Neural cell (in vitro differentiated cells): ENCODE measurements around the gene DCTN3. TPM values are rescaled to one million over a fixed set of nuclear protein-coding genes. Genes with fewer than 3 reads are reported as not detected.

Experiments used
- H2AFZ ChIP-seq: fragments of 200-600, 300-800 bp; sonication (generic), shearing (Covaris generic); 2 replicates; pipeline ENCODE4 v1.6.0; 2014; ENCODE audit warnings: low read depth, mild to moderate bottlenecking, antibody characterized with exemption, low read length, moderate library complexity
- H3F3A ChIP-seq: fragments of 200-600 bp; shearing (Covaris generic); 2 replicates; pipeline ENCODE4 v1.6.1; 2016; ENCODE audit warnings: mild to moderate bottlenecking, moderate library complexity, mixed read lengths, antibody characterized with exemption, low read length; ENCODE audit not compliant: insufficient read depth, poor library complexity, severe bottlenecking
- H3K27ac ChIP-seq: fragments of 200-600, 300-800 bp; sonication (generic), shearing (Covaris generic); 2 replicates; pipeline ENCODE4 v1.5.1; 2014; ENCODE audit warnings: mild to moderate bottlenecking, low read length, moderate library complexity
- H3K27me3 ChIP-seq: fragments of 300-800, 200-600 bp; sonication (generic), shearing (Covaris generic); 2 replicates; pipeline ENCODE4 v1.6.0; 2014; ENCODE audit warnings: mild to moderate bottlenecking, low read depth, low read length, moderate library complexity; ENCODE audit not compliant: insufficient read depth
- H3K36me3 ChIP-seq: fragments of 300-800, 200-600 bp; sonication (generic), shearing (Covaris generic); 2 replicates; pipeline ENCODE4 v1.5.1; 2014; ENCODE audit warnings: mild to moderate bottlenecking, antibody characterized with exemption, low read length, moderate library complexity; ENCODE audit not compliant: insufficient read depth
- H3K4me2 ChIP-seq: fragments of 300-800, 200-600 bp; sonication (generic), shearing (Covaris generic); 2 replicates; pipeline ENCODE4 v1.6.0; 2014; ENCODE audit warnings: mild to moderate bottlenecking, low read length
- H3K4me3 ChIP-seq: fragments of 300-800, 200-600 bp; sonication (generic), shearing (Covaris generic); 2 replicates; pipeline ENCODE4 v1.5.1; 2014; ENCODE audit warnings: mild to moderate bottlenecking, low read length, moderate library complexity
- H3K79me2 ChIP-seq: fragments of 200-600 bp; shearing (Covaris generic); replicated peaks from 2 replicates; pipeline ENCODE4 v1.6.0; 2014; ENCODE audit warnings: mild to moderate bottlenecking, low read length, moderate library complexity; ENCODE audit not compliant: insufficient read depth
- H3K9ac ChIP-seq: fragments of 300-800, 200-600 bp; sonication (generic), shearing (Covaris generic); 2 replicates; pipeline ENCODE4 v1.6.1; 2016; ENCODE audit warnings: mild to moderate bottlenecking, low read length, mixed read lengths
- H3K9me2 ChIP-seq: fragments of 200-600 bp; shearing (Covaris generic); 2 replicates; pipeline ENCODE4 v1.6.1; 2016; ENCODE audit warnings: mild to moderate bottlenecking, low read length, mixed read lengths; ENCODE audit not compliant: insufficient read depth
- H3K9me3 ChIP-seq: fragments of 200-600, 300-800 bp; sonication (generic), shearing (Covaris generic); 2 replicates; pipeline ENCODE4 v1.6.1; 2016; ENCODE audit warnings: mild to moderate bottlenecking, mixed run types, low read length, moderate library complexity, mixed read lengths
- H4K20me1 ChIP-seq: fragments of 200-600 bp; shearing (Covaris generic); 2 replicates; pipeline ENCODE4 v1.6.1; 2016; ENCODE audit warnings: mild to moderate bottlenecking, mixed run types; ENCODE audit not compliant: insufficient read depth
- CTCF ChIP-seq: fragments of 450-650 bp; IDR thresholded peaks from 2 replicates; pipeline ENCODE4 v1.5.1; 2014; ENCODE audit warnings: antibody characterized with exemption, mild to moderate bottlenecking, moderate library complexity; ENCODE audit not compliant: poor library complexity, severe bottlenecking
- EP300 ChIP-seq: fragments of 450-650 bp; conservative IDR thresholded peaks from 2 replicates; pipeline ENCODE4 v1.6.1; 2014; ENCODE audit warnings: antibody characterized with exemption, mild to moderate bottlenecking, moderate library complexity; ENCODE audit not compliant: poor library complexity, severe bottlenecking
- EZH2 ChIP-seq: fragments of 200-600, 300-800 bp; shearing (Covaris generic), sonication (generic); IDR thresholded peaks from 2 replicates; pipeline ENCODE4 v1.6.1; 2014; ENCODE audit warnings: antibody characterized with exemption, low read length, borderline replicate concordance, mild to moderate bottlenecking; ENCODE audit not compliant: insufficient read depth, poor library complexity, severe bottlenecking
- MXI1 ChIP-seq: fragments of 450-650 bp; conservative IDR thresholded peaks from 2 replicates; pipeline ENCODE4 v1.6.1; 2014; ENCODE audit warnings: antibody characterized with exemption, mild to moderate bottlenecking; ENCODE audit not compliant: poor library complexity, severe bottlenecking
- POLR2AphosphoS5 ChIP-seq: IDR thresholded peaks from 2 replicates; pipeline ENCODE4 v1.6.1; 2012
- RAD21 ChIP-seq: fragments of 450-650 bp; conservative IDR thresholded peaks from 2 replicates; pipeline ENCODE4 v1.6.1; 2014; ENCODE audit warnings: antibody characterized with exemption, mild to moderate bottlenecking, moderate library complexity
- SMC3 ChIP-seq: fragments of 450-650 bp; conservative IDR thresholded peaks from 2 replicates; pipeline ENCODE4 v1.6.1; 2014; ENCODE audit warnings: antibody characterized with exemption, mild to moderate bottlenecking, moderate library complexity; ENCODE audit not compliant: poor library complexity
- TAF1 ChIP-seq: IDR thresholded peaks from 2 replicates; pipeline ENCODE4 v1.6.1; 2012; ENCODE audit warnings: low read depth
- polyA plus RNA-seq: library from polyadenylated mRNA; depleted of rRNA; stranded (reverse); fragments of >200 nt; gene quantifications from 2 replicates; pipeline ENCODE4 v1.2.3, GENCODE V29; 2014
- TF ChIP-seq, protein P1 (sequence below): IDR thresholded peaks from 2 replicates; pipeline ENCODE4 v1.6.1; 2012; ENCODE audit warnings: borderline replicate concordance

Gene DCTN3
- polyA plus RNA-seq, 1 donor from 2014 or later, result 380 TPM

- Histone ChIP-seq H3K4me3 (no peak overlapping the region), H3K9me2 (no peaks in the 10 kb centered on the region), H3K36me3 (no peaks in the 10 kb centered on the region), H3K27me3 (no peaks in the 10 kb centered on the region), H3K9ac (no peak overlapping the region), H3K79me2 (peaks cover 12% of the 10 kb centered on the region), H3F3A (peaks cover 5% of the 10 kb centered on the region), H4K20me1 (peaks cover 3% of the 10 kb centered on the region), H3K27ac (no peak overlapping the region), H2AFZ (no peak overlapping the region), H3K4me2 (no peak overlapping the region), H3K9me3 (no peaks in the 10 kb centered on the region)
- TF ChIP-seq CTCF, result no peak
- TF ChIP-seq EZH2, result no peak
- TF ChIP-seq, protein P1, sequence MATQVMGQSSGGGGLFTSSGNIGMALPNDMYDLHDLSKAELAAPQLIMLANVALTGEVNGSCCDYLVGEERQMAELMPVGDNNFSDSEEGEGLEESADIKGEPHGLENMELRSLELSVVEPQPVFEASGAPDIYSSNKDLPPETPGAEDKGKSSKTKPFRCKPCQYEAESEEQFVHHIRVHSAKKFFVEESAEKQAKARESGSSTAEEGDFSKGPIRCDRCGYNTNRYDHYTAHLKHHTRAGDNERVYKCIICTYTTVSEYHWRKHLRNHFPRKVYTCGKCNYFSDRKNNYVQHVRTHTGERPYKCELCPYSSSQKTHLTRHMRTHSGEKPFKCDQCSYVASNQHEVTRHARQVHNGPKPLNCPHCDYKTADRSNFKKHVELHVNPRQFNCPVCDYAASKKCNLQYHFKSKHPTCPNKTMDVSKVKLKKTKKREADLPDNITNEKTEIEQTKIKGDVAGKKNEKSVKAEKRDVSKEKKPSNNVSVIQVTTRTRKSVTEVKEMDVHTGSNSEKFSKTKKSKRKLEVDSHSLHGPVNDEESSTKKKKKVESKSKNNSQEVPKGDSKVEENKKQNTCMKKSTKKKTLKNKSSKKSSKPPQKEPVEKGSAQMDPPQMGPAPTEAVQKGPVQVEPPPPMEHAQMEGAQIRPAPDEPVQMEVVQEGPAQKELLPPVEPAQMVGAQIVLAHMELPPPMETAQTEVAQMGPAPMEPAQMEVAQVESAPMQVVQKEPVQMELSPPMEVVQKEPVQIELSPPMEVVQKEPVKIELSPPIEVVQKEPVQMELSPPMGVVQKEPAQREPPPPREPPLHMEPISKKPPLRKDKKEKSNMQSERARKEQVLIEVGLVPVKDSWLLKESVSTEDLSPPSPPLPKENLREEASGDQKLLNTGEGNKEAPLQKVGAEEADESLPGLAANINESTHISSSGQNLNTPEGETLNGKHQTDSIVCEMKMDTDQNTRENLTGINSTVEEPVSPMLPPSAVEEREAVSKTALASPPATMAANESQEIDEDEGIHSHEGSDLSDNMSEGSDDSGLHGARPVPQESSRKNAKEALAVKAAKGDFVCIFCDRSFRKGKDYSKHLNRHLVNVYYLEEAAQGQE, result no peak
- no peak for TF ChIP-seq EP300
- TF ChIP-seq RAD21, result no peak
- no peak for TF ChIP-seq POLR2AphosphoS5
These were observed 45.7 kb downstream of the DCTN3 start for GRCh38 chr9:34574571-34574970.

- H2AFZ ChIP-seq, result no peak overlapping the region
- H3F3A ChIP-seq, result peaks cover 3% of the 10 kb centered on the region
- H3K4me2 ChIP-seq, result no peak overlapping the region
These were observed 46.5 kb downstream of the DCTN3 start for GRCh38 chr9:34573599-34574325.

More at GRCh38 chr9:34573599-34574325, 46.5 kb downstream of the DCTN3 start:
- Histone ChIP-seq H3K27ac (no peak overlapping the region), H3K9me3 (no peaks in the 10 kb centered on the region), H3K79me2 (peaks cover 16% of the 10 kb centered on the region), H3K36me3 (no peaks in the 10 kb centered on the region), H3K4me3 (no peak overlapping the region), H3K9ac (no peak overlapping the region), H3K9me2 (no peaks in the 10 kb centered on the region), H4K20me1 (peaks cover 3% of the 10 kb centered on the region), H3K27me3 (no peaks in the 10 kb centered on the region)
- TF ChIP-seq SMC3, result no peak
- no peak for TF ChIP-seq RAD21
- TF ChIP-seq EP300, result no peak
- TF ChIP-seq MXI1, result no peak
- no peak for TF ChIP-seq TAF1
- no peak for TF ChIP-seq POLR2AphosphoS5
- TF ChIP-seq CTCF, result no peak
- no peak for TF ChIP-seq EZH2
- TF ChIP-seq, protein P1, result no peak
